HepG2 (cell line): ENCODE data around the gene IL32. TPM values are rescaled to one million over a fixed set of nuclear protein-coding genes. Genes with fewer than 3 reads are reported as not detected.

Experiments used
- CEBPB ChIP-seq: IDR thresholded peaks from 2 replicates; pipeline ENCODE4 v1.6.1; 2011; ENCODE audit warnings: low read depth, low read length, improper control_type of control experiment, borderline replicate concordance
- KDM6A ChIP-seq: IDR thresholded peaks from 2 replicates; pipeline ENCODE4 v1.6.1; 2016; ENCODE audit warnings: low read depth
- MATR3 ChIP-seq: sonication (generic); formaldehyde crosslinking; IDR thresholded peaks from 2 replicates; pipeline ENCODE4 v1.4.0; 2020; ENCODE audit warnings: missing genetic modification reagents
- NCOR1 ChIP-seq: fragments of 200-600 bp; sonication (generic); IDR thresholded peaks from 2 replicates; pipeline ENCODE4 v1.7.0; 2017; ENCODE audit warnings: antibody characterized with exemption, low read length, borderline replicate concordance
- RBAK ChIP-seq: sonication (generic); formaldehyde crosslinking; IDR thresholded peaks from 2 replicates; pipeline ENCODE4 v1.5.1; 2020; ENCODE audit warnings: mild to moderate bottlenecking, missing genetic modification reagents
- SOX5 ChIP-seq: IDR thresholded peaks from 2 replicates; pipeline ENCODE4 v1.6.1; 2016; ENCODE audit warnings: borderline replicate concordance
- SOX6 ChIP-seq, 2 experiments: fragments of 450-650 bp in 1 of 2; sonication (generic) in 1 of 2; formaldehyde crosslinking in 1 of 2; IDR thresholded peaks; 2 replicates each; pipeline versions ENCODE4 v1.4.0 to v1.6.1; 2017 to 2020; ENCODE audit warnings: antibody characterized with exemption in 1 of 2, mild to moderate bottlenecking in 1 of 2, missing genetic modification reagents in 1 of 2
- SRSF9 ChIP-seq: fragments of 200-400 bp; formaldehyde crosslinking; IDR thresholded peaks from 2 replicates; pipeline ENCODE4 v1.6.1; 2018; ENCODE audit warnings: borderline replicate concordance, mild to moderate bottlenecking, low read depth, low read length; ENCODE audit not compliant: insufficient read depth, poor library complexity, severe bottlenecking
- ZNF160 ChIP-seq: sonication (generic); formaldehyde crosslinking; IDR thresholded peaks from 2 replicates; pipeline ENCODE4 v1.8.0; 2022; ENCODE audit warnings: mild to moderate bottlenecking, inconsistent platforms, missing genetic modification reagents
- ZNF264 ChIP-seq: sonication (generic); formaldehyde crosslinking; IDR thresholded peaks from 2 replicates; pipeline ENCODE4 v1.4.0; 2020; ENCODE audit warnings: missing genetic modification reagents
- ZNF841 ChIP-seq: sonication (generic); formaldehyde crosslinking; IDR thresholded peaks from 2 replicates; pipeline ENCODE4 v1.8.1; 2023; ENCODE audit warnings: missing genetic modification reagents, borderline replicate concordance
- polyA plus RNA-seq, 8 experiments: library from polyadenylated mRNA; depleted of rRNA in 3 of 8; stranded (reverse) in 7 of 8; unstranded in 1 of 8; fragments of >200 nt; fragmentation: Illumina TruSeq in 4 of 8; extraction: Trizol in 4 of 8; gene quantifications; 2 replicates each; pipeline versions ENCODE4 v1.2.1 to v1.2.3, GENCODE V29; 2011 to 2016; ENCODE audit warnings: low read depth in 4 of 8, missing spikeins in 1 of 8, mixed read lengths in 1 of 8; ENCODE audit not compliant: insufficient read depth in 1 of 8
- total RNA-seq, 5 experiments: library from RNA; depleted of rRNA; stranded (reverse); fragments of >200 nt; fragmentation: Illumina TruSeq; extraction: Trizol; gene quantifications; 2 replicates each; pipeline ENCODE4 v1.2.3, GENCODE V29; 2016; ENCODE audit warnings: low read depth in 1 of 5
- TF ChIP-seq, protein P1 (sequence below): sonication (generic); formaldehyde crosslinking; IDR thresholded peaks from 2 replicates; pipeline ENCODE4 v1.4.0; 2020; ENCODE audit warnings: missing genetic modification reagents
- TF ChIP-seq, protein P2 (sequence below): sonication (generic); formaldehyde crosslinking; IDR thresholded peaks from 2 replicates; pipeline ENCODE4 v1.4.0; 2020; ENCODE audit warnings: missing genetic modification reagents
- TF ChIP-seq, protein P3 (sequence below), 2 experiments: fragments of 450-650 bp in 1 of 2; sonication (generic) in 1 of 2; formaldehyde crosslinking; IDR thresholded peaks; 2 replicates each; pipeline versions ENCODE4 v1.5.0 to v1.8.0; 2020 to 2022; ENCODE audit warnings: mild to moderate bottlenecking in 1 of 2, missing genetic modification reagents in 1 of 2
- TF ChIP-seq, protein P4 (sequence below): sonication (generic); formaldehyde crosslinking; IDR thresholded peaks from 2 replicates; pipeline ENCODE4 v1.5.1; 2020; ENCODE audit warnings: mild to moderate bottlenecking, missing genetic modification reagents, borderline replicate concordance
- TF ChIP-seq, protein P5 (sequence below): IDR thresholded peaks from 2 replicates; pipeline ENCODE4 v1.4.0; 2020; ENCODE audit warnings: mild to moderate bottlenecking, missing genetic modification reagents

The IL32 gene
- total and polyA plus RNA-seq, 2 of the 13 experiments (the other 11 are each of a cell fraction or from before 2014, with no cell fraction given): 115 to 165 TPM

DNA sequence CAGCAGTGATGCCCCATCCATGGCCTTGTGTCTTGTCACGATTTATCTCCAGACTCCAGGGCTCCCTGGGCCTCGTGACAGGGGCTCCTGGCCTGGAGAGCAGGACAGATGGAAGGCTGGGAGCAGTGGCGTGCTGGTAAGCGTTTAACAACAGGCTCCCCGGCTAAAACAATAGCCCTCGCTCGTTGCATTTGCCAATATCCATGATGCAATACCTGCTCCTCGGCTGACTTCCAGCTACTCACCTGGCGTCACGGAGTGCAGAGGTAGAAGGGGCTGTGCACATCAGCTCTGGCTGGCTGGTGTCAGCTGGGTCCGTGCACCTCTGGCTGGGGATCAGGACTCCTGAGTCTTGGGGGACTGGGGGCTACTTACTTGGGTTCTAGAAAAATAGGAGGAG lies 27.2 kb upstream of the IL32 start (continued):
- TF ChIP-seq, protein P1, sequence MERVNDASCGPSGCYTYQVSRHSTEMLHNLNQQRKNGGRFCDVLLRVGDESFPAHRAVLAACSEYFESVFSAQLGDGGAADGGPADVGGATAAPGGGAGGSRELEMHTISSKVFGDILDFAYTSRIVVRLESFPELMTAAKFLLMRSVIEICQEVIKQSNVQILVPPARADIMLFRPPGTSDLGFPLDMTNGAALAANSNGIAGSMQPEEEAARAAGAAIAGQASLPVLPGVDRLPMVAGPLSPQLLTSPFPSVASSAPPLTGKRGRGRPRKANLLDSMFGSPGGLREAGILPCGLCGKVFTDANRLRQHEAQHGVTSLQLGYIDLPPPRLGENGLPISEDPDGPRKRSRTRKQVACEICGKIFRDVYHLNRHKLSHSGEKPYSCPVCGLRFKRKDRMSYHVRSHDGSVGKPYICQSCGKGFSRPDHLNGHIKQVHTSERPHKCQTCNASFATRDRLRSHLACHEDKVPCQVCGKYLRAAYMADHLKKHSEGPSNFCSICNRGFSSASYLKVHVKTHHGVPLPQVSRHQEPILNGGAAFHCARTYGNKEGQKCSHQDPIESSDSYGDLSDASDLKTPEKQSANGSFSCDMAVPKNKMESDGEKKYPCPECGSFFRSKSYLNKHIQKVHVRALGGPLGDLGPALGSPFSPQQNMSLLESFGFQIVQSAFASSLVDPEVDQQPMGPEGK (CRISPR knock-in tag): no peak
- no peak for TF ChIP-seq KDM6A (CRISPR knock-in tag)
- TF ChIP-seq, protein P2, sequence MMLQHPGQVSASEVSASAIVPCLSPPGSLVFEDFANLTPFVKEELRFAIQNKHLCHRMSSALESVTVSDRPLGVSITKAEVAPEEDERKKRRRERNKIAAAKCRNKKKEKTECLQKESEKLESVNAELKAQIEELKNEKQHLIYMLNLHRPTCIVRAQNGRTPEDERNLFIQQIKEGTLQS (CRISPR knock-in tag): peak; percentile 76
- TF ChIP-seq NCOR1: no peak
- peak; percentile 81; the same call in 1 of the 2 replicates for TF ChIP-seq SOX5 (CRISPR knock-in tag)
- TF ChIP-seq CEBPB: peak; percentile 97
- TF ChIP-seq ZNF841: no peak
- no peak for TF ChIP-seq MATR3
- no peak for TF ChIP-seq SRSF9
- no peak for TF ChIP-seq RBAK
- no peak for TF ChIP-seq ZNF264 (CRISPR knock-in tag)
- TF ChIP-seq, protein P3, sequence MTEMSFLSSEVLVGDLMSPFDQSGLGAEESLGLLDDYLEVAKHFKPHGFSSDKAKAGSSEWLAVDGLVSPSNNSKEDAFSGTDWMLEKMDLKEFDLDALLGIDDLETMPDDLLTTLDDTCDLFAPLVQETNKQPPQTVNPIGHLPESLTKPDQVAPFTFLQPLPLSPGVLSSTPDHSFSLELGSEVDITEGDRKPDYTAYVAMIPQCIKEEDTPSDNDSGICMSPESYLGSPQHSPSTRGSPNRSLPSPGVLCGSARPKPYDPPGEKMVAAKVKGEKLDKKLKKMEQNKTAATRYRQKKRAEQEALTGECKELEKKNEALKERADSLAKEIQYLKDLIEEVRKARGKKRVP (CRISPR knock-in tag; IDR thresholded peaks at IDR 0.05): peak in 1 of 2 experiments; percentile 96; a peak in 2 of 4 replicates
- TF ChIP-seq, protein P4, sequence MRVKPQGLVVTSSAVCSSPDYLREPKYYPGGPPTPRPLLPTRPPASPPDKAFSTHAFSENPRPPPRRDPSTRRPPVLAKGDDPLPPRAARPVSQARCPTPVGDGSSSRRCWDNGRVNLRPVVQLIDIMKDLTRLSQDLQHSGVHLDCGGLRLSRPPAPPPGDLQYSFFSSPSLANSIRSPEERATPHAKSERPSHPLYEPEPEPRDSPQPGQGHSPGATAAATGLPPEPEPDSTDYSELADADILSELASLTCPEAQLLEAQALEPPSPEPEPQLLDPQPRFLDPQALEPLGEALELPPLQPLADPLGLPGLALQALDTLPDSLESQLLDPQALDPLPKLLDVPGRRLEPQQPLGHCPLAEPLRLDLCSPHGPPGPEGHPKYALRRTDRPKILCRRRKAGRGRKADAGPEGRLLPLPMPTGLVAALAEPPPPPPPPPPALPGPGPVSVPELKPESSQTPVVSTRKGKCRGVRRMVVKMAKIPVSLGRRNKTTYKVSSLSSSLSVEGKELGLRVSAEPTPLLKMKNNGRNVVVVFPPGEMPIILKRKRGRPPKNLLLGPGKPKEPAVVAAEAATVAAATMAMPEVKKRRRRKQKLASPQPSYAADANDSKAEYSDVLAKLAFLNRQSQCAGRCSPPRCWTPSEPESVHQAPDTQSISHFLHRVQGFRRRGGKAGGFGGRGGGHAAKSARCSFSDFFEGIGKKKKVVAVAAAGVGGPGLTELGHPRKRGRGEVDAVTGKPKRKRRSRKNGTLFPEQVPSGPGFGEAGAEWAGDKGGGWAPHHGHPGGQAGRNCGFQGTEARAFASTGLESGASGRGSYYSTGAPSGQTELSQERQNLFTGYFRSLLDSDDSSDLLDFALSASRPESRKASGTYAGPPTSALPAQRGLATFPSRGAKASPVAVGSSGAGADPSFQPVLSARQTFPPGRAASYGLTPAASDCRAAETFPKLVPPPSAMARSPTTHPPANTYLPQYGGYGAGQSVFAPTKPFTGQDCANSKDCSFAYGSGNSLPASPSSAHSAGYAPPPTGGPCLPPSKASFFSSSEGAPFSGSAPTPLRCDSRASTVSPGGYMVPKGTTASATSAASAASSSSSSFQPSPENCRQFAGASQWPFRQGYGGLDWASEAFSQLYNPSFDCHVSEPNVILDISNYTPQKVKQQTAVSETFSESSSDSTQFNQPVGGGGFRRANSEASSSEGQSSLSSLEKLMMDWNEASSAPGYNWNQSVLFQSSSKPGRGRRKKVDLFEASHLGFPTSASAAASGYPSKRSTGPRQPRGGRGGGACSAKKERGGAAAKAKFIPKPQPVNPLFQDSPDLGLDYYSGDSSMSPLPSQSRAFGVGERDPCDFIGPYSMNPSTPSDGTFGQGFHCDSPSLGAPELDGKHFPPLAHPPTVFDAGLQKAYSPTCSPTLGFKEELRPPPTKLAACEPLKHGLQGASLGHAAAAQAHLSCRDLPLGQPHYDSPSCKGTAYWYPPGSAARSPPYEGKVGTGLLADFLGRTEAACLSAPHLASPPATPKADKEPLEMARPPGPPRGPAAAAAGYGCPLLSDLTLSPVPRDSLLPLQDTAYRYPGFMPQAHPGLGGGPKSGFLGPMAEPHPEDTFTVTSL (CRISPR knock-in tag): no peak
- TF ChIP-seq, protein P5, sequence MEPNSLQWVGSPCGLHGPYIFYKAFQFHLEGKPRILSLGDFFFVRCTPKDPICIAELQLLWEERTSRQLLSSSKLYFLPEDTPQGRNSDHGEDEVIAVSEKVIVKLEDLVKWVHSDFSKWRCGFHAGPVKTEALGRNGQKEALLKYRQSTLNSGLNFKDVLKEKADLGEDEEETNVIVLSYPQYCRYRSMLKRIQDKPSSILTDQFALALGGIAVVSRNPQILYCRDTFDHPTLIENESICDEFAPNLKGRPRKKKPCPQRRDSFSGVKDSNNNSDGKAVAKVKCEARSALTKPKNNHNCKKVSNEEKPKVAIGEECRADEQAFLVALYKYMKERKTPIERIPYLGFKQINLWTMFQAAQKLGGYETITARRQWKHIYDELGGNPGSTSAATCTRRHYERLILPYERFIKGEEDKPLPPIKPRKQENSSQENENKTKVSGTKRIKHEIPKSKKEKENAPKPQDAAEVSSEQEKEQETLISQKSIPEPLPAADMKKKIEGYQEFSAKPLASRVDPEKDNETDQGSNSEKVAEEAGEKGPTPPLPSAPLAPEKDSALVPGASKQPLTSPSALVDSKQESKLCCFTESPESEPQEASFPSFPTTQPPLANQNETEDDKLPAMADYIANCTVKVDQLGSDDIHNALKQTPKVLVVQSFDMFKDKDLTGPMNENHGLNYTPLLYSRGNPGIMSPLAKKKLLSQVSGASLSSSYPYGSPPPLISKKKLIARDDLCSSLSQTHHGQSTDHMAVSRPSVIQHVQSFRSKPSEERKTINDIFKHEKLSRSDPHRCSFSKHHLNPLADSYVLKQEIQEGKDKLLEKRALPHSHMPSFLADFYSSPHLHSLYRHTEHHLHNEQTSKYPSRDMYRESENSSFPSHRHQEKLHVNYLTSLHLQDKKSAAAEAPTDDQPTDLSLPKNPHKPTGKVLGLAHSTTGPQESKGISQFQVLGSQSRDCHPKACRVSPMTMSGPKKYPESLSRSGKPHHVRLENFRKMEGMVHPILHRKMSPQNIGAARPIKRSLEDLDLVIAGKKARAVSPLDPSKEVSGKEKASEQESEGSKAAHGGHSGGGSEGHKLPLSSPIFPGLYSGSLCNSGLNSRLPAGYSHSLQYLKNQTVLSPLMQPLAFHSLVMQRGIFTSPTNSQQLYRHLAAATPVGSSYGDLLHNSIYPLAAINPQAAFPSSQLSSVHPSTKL (CRISPR knock-in tag): 0 out of 2 replicates have a peak, but pooled peaks have one; percentile 12
- TF ChIP-seq SOX6 (IDR thresholded peaks at IDR 0.05): no peak
- peak; percentile 91 for TF ChIP-seq SOX6 (CRISPR knock-in tag; IDR thresholded peaks at IDR 0.05)
- no peak for TF ChIP-seq ZNF160
